K562 (cell line): ENCODE data around the gene NFKBIB. TPM values are rescaled to one million over a fixed set of nuclear protein-coding genes. Genes with fewer than 3 reads are reported as not detected.

Experiments used
- ATAC-seq: fragments of 200-7000 bp; cut with Tn5 transposase; 3 replicates; pipeline ENCODE4 v1.9.1; 2020; ENCODE audit warnings: moderate library complexity
- BruUV-seq: library from RNA; stranded (reverse); fragments of 400-500 nt; replicated peaks from 2 replicates; lab custom pipeline; 2021; lab: Mats Ljungman, UMichigan
- CTCF ChIA-PET: fragments of 300-600 bp; formaldehyde crosslinking; extraction: SDS; loops from one replicate; lab custom pipeline; 2021; ENCODE audit warnings: low intra/inter-chr PET ratio; lab: Yijun Ruan, JAX
- POLR2A ChIA-PET: fragments of 300-600, 350-650 bp; sonication (Branson Sonifier 250); formaldehyde crosslinking; extraction: SDS; loops from one replicate; lab custom pipeline; 2021; ENCODE audit warnings: antibody characterized with exemption, inconsistent platforms; lab: Yijun Ruan, JAX
- DNase-seq, 4 experiments: peaks; one replicate each; pipeline versions ENCODE4 v3.0.0 to v3.0.0-alpha.2; 2011 to 2018; ENCODE audit warnings: low spot score in 3 of 4, mixed read lengths in 3 of 4; ENCODE audit errors: extremely low read depth in 1 of 4
- FAIRE-seq: peaks from 2 replicates; lab custom pipeline; 2011; peaks lifted over from hg19 to GRCh38; lab: Jason Lieb, UNC
- H2AFZ ChIP-seq: 2 replicates; pipeline ENCODE4 v1.6.0; 2011; ENCODE audit warnings: low read depth, low read length, control low read depth, inconsistent platforms
- H3K27ac ChIP-seq: fragments of 200-600 bp; 3 replicates; pipeline ENCODE4 v1.8.0; 2011; ENCODE audit warnings: low read depth, mild to moderate bottlenecking, control low read depth, inconsistent platforms, low read length, moderate library complexity, mixed read lengths; ENCODE audit errors: extremely low read depth
- H3K27me3 ChIP-seq, 2 experiments: fragments of 300-600 bp in 1 of 2; 2 replicates in 1 of 2; 3 replicates in 1 of 2; pipeline versions ENCODE4 v1.6.0 to v1.8.0; 2011; ENCODE audit warnings: inconsistent platforms in 2 of 2, low read length in 2 of 2, mild to moderate bottlenecking in 1 of 2, mixed read lengths in 1 of 2, moderate library complexity in 1 of 2; ENCODE audit not compliant: control insufficient read depth in 2 of 2, insufficient read depth in 2 of 2
- H3K36me3 ChIP-seq: fragments of 300-600 bp; 3 replicates; pipeline ENCODE4 v1.8.0; 2011; ENCODE audit warnings: mild to moderate bottlenecking, low read length, inconsistent platforms; ENCODE audit not compliant: control insufficient read depth, insufficient read depth
- H3K4me1 ChIP-seq, 2 experiments: fragments of 200-600 bp in 1 of 2; replicated peaks in 1 of 2; 2 replicates in 1 of 2; 3 replicates in 1 of 2; pipeline versions ENCODE4 v1.5.1 to v1.8.0; 2011; ENCODE audit warnings: inconsistent platforms in 2 of 2, low read length in 2 of 2, mild to moderate bottlenecking in 1 of 2, mixed read lengths in 1 of 2, moderate library complexity in 1 of 2; ENCODE audit not compliant: control insufficient read depth in 2 of 2, insufficient read depth in 2 of 2
- H3K4me2 ChIP-seq: 2 replicates; pipeline ENCODE4 v1.6.1; 2011; ENCODE audit warnings: low read length, control low read depth, inconsistent platforms, mixed read lengths; ENCODE audit not compliant: insufficient read depth
- H3K4me3 ChIP-seq: fragments of 200-600 bp; sonication (generic), shearing (Covaris generic); 2 replicates; pipeline ENCODE4 v1.5.1; 2016; ENCODE audit warnings: control low read depth, inconsistent platforms
- H3K79me2 ChIP-seq: fragments of 200-600 bp; 3 replicates; pipeline ENCODE4 v1.8.0; 2011; ENCODE audit warnings: low read length, inconsistent platforms; ENCODE audit not compliant: control insufficient read depth, insufficient read depth
- H3K9ac ChIP-seq, 2 experiments: 2 replicates each; pipeline versions ENCODE4 v1.6.0 to v1.6.1; 2011; ENCODE audit warnings: low read depth in 2 of 2, low read length in 2 of 2, control low read depth in 1 of 2, inconsistent platforms in 1 of 2, mild to moderate bottlenecking in 1 of 2, mixed read lengths in 1 of 2; ENCODE audit not compliant: insufficient read depth in 1 of 2
- H3K9me1 ChIP-seq: one replicate; pipeline ENCODE4 v1.6.0; 2011; ENCODE audit warnings: inconsistent platforms, mild to moderate bottlenecking, low read length, moderate library complexity; ENCODE audit not compliant: control insufficient read depth, insufficient read depth
- H3K9me3 ChIP-seq: replicated peaks from 2 replicates; pipeline ENCODE4 v1.5.1; 2011; ENCODE audit warnings: low read depth, low read length, inconsistent platforms; ENCODE audit not compliant: control insufficient read depth, insufficient read depth
- H4K20me1 ChIP-seq: replicated peaks from 2 replicates; pipeline ENCODE4 v1.6.1; 2011; ENCODE audit warnings: low read length, inconsistent platforms, mixed read lengths; ENCODE audit not compliant: control insufficient read depth, insufficient read depth
- EZH2 ChIP-seq: IDR thresholded peaks from 2 replicates; pipeline ENCODE4 v1.6.1; 2012; ENCODE audit warnings: low read depth, mild to moderate bottlenecking, inconsistent platforms, low read length, borderline replicate concordance
- FOXM1 ChIP-seq, 2 experiments: fragments of 450-650 bp in 1 of 2; sonication (generic) in 1 of 2; formaldehyde crosslinking in 1 of 2; IDR thresholded peaks; 2 replicates each; pipeline versions ENCODE4 v1.6.1 to v1.9.0; 2017 to 2022; ENCODE audit warnings: low read depth in 2 of 2, mild to moderate bottlenecking in 2 of 2, missing genetic modification reagents in 1 of 2, moderate library complexity in 1 of 2
- IFI16 ChIP-seq: fragments of 250-450 bp; sonication (Bioruptor Pico); IDR thresholded peaks from 2 replicates; pipeline ENCODE4 v2.1.2; 2022; ENCODE audit warnings: mild to moderate bottlenecking, inconsistent platforms
- KDM5B ChIP-seq: fragments of 200-600 bp; sonication (generic); IDR thresholded peaks from 2 replicates; pipeline ENCODE4 v1.6.1; 2012; ENCODE audit warnings: low read depth, mild to moderate bottlenecking, moderate library complexity, low read length, control low read depth, inconsistent platforms; ENCODE audit not compliant: insufficient replicate concordance
- NCOA6 ChIP-seq: fragments of 450-650 bp; IDR thresholded peaks from 2 replicates; pipeline ENCODE4 v1.6.1; 2017; ENCODE audit warnings: mild to moderate bottlenecking
- PHF20 ChIP-seq: fragments of 450-650 bp; IDR thresholded peaks from 2 replicates; pipeline ENCODE4 v1.6.1; 2018; ENCODE audit not compliant: partially characterized antibody
- RUNX1 ChIP-seq: sonication (generic); IDR thresholded peaks from 2 replicates; pipeline ENCODE4 v1.6.1; 2016; ENCODE audit warnings: antibody characterized with exemption, low read depth
- TAF15 ChIP-seq: fragments of 200-400 bp; formaldehyde crosslinking; IDR thresholded peaks from 2 replicates; pipeline ENCODE4 v1.6.1; 2017; ENCODE audit warnings: mild to moderate bottlenecking, low read depth, low read length, moderate library complexity
- TARDBP ChIP-seq: fragments of 450-650 bp; IDR thresholded peaks from 2 replicates; pipeline ENCODE4 v1.6.1; 2016
- TEAD1 ChIP-seq, 2 experiments: fragments of 450-650 bp in 1 of 2; sonication (generic) in 1 of 2; formaldehyde crosslinking; IDR thresholded peaks; 2 replicates each; pipeline versions ENCODE4 v1.4.0 to v1.8.0; 2020 to 2022; ENCODE audit warnings: mild to moderate bottlenecking in 2 of 2, missing genetic modification reagents in 1 of 2
- YY1 ChIP-seq, 3 experiments: IDR thresholded peaks; 2 replicates each; pipeline ENCODE4 v1.6.1; 2011; ENCODE audit warnings: low read length in 2 of 3, mild to moderate bottlenecking in 2 of 3, moderate library complexity in 2 of 3, borderline replicate concordance in 1 of 3, control low read depth in 1 of 3, low read depth in 1 of 3; ENCODE audit not compliant: insufficient read depth in 3 of 3, insufficient replicate concordance in 2 of 3, control insufficient read depth in 1 of 3, insufficient read length in 1 of 3; ENCODE audit errors: extremely low read depth in 1 of 3
- ZNF133 ChIP-seq: fragments of 250-450 bp; sonication (Bioruptor Pico); IDR thresholded peaks from 2 replicates; pipeline ENCODE4 v1.4.0; 2020; ENCODE audit warnings: mild to moderate bottlenecking
- ZNF354B ChIP-seq: fragments of 250-450 bp; sonication (Bioruptor Pico); IDR thresholded peaks from 2 replicates; pipeline ENCODE4 v1.4.0; 2020
- ZNF695 ChIP-seq: fragments of 450-650 bp; formaldehyde crosslinking; IDR thresholded peaks from 2 replicates; pipeline ENCODE4 v1.4.0; 2020; ENCODE audit warnings: mild to moderate bottlenecking, moderate library complexity
- WGBS: fragments of 100-300 bp; shearing (Covaris generic); methylation state at CpG from one replicate; pipeline ENCODE4 v1.1.6; 2016; ENCODE audit warnings: low coverage, mixed read lengths; ENCODE audit not compliant: insufficient coverage; ENCODE audit errors: missing lambda C conversion rate; 5-methylcytosine and 5-hydroxymethylcytosine counted together
- in situ Hi-C: fragments of 300-500 bp; cut with MboI; formaldehyde crosslinking; loops from 4 replicates; pipeline ENCODE4 v1.15.0; 2018; ENCODE audit warnings: inconsistent platforms, mixed read lengths
- intact Hi-C: fragments of 100-400 bp; cut with micrococcal nuclease; formaldehyde crosslinking; loops from 2 replicates; pipeline ENCODE4 v1.14.2; 2022
- polyA plus RNA-seq, 8 experiments: library from polyadenylated mRNA; depleted of rRNA in 4 of 8; stranded (reverse) in 5 of 8; unstranded in 3 of 8; fragments of >200 nt; fragmentation: Nextera tagmentation in 2 of 8; fragmentation: Illumina TruSeq in 1 of 8; extraction: Ambion mirVana in 2 of 8; extraction: Trizol in 1 of 8; gene quantifications; 2 replicates each; pipeline versions ENCODE4 v1.2.1 to v1.2.3, GENCODE V29; 2011 to 2014; ENCODE audit warnings: inconsistent platforms in 1 of 8, missing spikeins in 1 of 8
- total RNA-seq, 7 experiments: library from RNA; depleted of rRNA in 6 of 7; stranded (reverse); fragments of >200 nt in 6 of 7; fragmentation: Illumina TruSeq in 2 of 7; extraction: Trizol in 2 of 7; gene quantifications; 2 replicates each; pipeline versions ENCODE4 v1.2.1 to v1.2.3, GENCODE V29; 2011 to 2021; ENCODE audit warnings: low replicate concordance in 1 of 7
- TF ChIP-seq, protein P1 (sequence below): IDR thresholded peaks from 2 replicates; pipeline ENCODE4 v1.6.1; 2016; ENCODE audit warnings: missing genetic modification characterization, missing compliant biosample characterization
- TF ChIP-seq, protein P2 (sequence below): fragments of 450-650 bp; formaldehyde crosslinking; IDR thresholded peaks from 2 replicates; pipeline ENCODE4 v1.4.0; 2020; ENCODE audit warnings: mild to moderate bottlenecking, moderate library complexity

Gene NFKBIB
- total and polyA plus RNA-seq, 9 of the 15 experiments (the other 6 are each of a cell fraction or from before 2014, with no cell fraction given): 1.5 to 44.9 (median 10.4) TPM

DNA sequence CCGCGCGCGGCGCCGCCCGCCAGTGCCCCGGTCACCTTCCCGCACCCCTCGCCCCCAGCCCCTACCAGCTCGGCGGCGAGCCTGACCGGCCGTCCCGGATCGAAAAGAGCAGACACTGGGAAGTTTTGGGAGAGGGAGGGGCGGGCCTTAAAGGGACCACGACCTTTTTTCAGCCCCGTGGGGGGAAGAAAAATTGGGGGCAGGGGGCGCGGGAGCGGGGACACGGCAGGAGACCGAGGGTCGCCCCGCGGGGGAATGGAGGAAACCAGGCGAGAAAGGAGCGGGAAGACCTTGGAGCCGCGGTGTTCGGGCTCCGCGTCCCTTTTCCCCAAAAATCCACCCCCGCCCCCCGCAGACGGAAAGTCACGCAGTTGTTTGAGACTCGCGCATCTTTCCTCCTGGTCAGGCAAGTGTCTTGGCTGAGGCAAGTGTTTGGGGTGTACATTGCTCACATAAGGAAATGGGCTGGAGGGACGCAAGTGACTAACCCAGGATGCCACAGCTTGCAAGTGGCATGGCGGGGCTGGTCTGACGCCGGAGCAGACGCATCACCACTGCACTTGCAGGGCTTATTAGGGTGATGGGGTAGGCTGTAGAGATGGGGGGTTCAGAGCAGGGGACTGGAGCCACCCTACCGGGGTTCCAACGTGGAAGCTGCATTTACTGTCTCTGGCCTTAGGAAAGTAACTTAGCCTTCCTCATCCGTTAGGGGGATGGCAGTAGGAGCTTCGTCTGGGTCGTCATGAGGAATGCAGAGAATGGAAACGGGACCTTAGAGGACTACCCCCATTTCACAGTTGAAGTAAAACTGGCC is 47.3 kb upstream of the NFKBIB start:
- POLR2A ChIA-PET: interaction anchor here (0.6 to 6.0 kb wide), 10 partner anchors 8 to 48 kb away, joined by 3 to 58 read pairs (median 4); partner anchors contain the start of genes ECH1 and NFKBIB
- intact Hi-C loops: no loop called here
- BruUV-seq: TSS peak; percentile 74
- in situ Hi-C loops: no loop called here
- 2% methylated on average over 28 of the region's 52 CpGs for WGBS
- H3K4me1 ChIP-seq: peaks cover 15 to 51% of the 10 kb centered on the region in 2 experiments; a peak in 4 of 5 replicates
- peaks cover 16% of the 10 kb centered on the region for H3K36me3 ChIP-seq
- H3K79me2 ChIP-seq: peaks cover 33% of the 10 kb centered on the region
- no peaks in the 10 kb centered on the region for H3K9me3 ChIP-seq
- CTCF ChIA-PET: no interaction called here
- FAIRE-seq: no peak
- no peak for ATAC-seq
- H3K9me1 ChIP-seq: no peaks in the 10 kb centered on the region
- H4K20me1 ChIP-seq: peaks cover 5% of the 10 kb centered on the region
- H3K9ac ChIP-seq: peak overlapping the region; percentile 93 to 97
- peak overlapping the region; percentile 95 for H2AFZ ChIP-seq
- peak overlapping the region; percentile 99 for H3K4me2 ChIP-seq
- H3K27ac ChIP-seq: peak overlapping the region; percentile 96
- DNase-seq: peak in 3 of 4 experiments; percentile 34 to 67 (median 49)
- no peaks in the 10 kb centered on the region for H3K27me3 ChIP-seq
- peak overlapping the region; percentile 80 for H3K4me3 ChIP-seq
- TF ChIP-seq ZNF133 (CRISPR knock-in tag): no peak
- TF ChIP-seq, protein P1, sequence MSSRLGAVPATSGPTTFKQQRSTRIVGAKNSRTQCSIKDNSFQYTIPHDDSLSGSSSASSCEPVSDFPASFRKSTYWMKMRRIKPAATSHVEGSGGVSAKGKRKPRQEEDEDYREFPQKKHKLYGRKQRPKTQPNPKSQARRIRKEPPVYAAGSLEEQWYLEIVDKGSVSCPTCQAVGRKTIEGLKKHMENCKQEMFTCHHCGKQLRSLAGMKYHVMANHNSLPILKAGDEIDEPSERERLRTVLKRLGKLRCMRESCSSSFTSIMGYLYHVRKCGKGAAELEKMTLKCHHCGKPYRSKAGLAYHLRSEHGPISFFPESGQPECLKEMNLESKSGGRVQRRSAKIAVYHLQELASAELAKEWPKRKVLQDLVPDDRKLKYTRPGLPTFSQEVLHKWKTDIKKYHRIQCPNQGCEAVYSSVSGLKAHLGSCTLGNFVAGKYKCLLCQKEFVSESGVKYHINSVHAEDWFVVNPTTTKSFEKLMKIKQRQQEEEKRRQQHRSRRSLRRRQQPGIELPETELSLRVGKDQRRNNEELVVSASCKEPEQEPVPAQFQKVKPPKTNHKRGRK (tag): no peak
- no peak for TF ChIP-seq NCOA6
- TF ChIP-seq TEAD1 (CRISPR knock-in tag; IDR thresholded peaks at IDR 0.05): no peak
- no peak for TF ChIP-seq ZNF354B (CRISPR knock-in tag)
- no peak for TF ChIP-seq IFI16
- no peak for TF ChIP-seq ZNF695
- no peak for TF ChIP-seq RUNX1
- TF ChIP-seq TARDBP: no peak
- no peak for TF ChIP-seq PHF20
- peak; percentile 9 for TF ChIP-seq KDM5B
- TF ChIP-seq, protein P2, sequence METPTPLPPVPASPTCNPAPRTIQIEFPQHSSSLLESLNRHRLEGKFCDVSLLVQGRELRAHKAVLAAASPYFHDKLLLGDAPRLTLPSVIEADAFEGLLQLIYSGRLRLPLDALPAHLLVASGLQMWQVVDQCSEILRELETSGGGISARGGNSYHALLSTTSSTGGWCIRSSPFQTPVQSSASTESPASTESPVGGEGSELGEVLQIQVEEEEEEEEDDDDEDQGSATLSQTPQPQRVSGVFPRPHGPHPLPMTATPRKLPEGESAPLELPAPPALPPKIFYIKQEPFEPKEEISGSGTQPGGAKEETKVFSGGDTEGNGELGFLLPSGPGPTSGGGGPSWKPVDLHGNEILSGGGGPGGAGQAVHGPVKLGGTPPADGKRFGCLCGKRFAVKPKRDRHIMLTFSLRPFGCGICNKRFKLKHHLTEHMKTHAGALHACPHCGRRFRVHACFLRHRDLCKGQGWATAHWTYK (CRISPR knock-in tag): no peak
- TF ChIP-seq EZH2: no peak
- TF ChIP-seq YY1 (IDR thresholded peaks at IDR 0.05; ENCODE audit: borderline replicate concordance in 1 of 3, control insufficient read depth in 1 of 3, extremely low read depth in 1 of 3, insufficient read depth in 3 of 3, insufficient read length in 1 of 3, insufficient replicate concordance in 2 of 3, low read depth in 1 of 3, low read length in 2 of 3): peak in 1 of 3 experiments; percentile 35
- peak; percentile 53 for TF ChIP-seq FOXM1 (IDR thresholded peaks at IDR 0.05; ENCODE audit: low read depth)
- no peak for TF ChIP-seq FOXM1 (CRISPR knock-in tag; IDR thresholded peaks at IDR 0.05; ENCODE audit: low read depth)
- no peak for TF ChIP-seq TAF15
